Myocyte (in vitro differentiated cells): Measurements from ENCODE around the gene FMNL3. TPM values are rescaled to one million over a fixed set of nuclear protein-coding genes. Genes with fewer than 3 reads are reported as not detected.
"Not testable (repeated sequence)": the region's sequence is repeated elsewhere in the genome, so short reads cannot be mapped to it uniquely, and the experiment has no call there.

Experiments
- DNase-seq: peaks from one replicate; pipeline ENCODE4 v3.0.0-alpha.2; 2012; ENCODE audit warnings: low read depth
- total RNA-seq: library from RNA; depleted of rRNA; stranded (reverse); fragments of >200 nt; gene quantifications from 2 replicates; pipeline ENCODE4 v1.2.3, GENCODE V29; 2014

Gene FMNL3
- total RNA-seq, 1 donor from 2014 or later: 16.7 TPM

GRCh38 chr12:49633703-49634345, 73.4 kb downstream of the FMNL3 start:
- DNase-seq: peak; percentile 16

- DNase-seq: no peak
Measured at GRCh38 chr12:49632986-49633702, 74.1 kb downstream of the FMNL3 start.

GRCh38 chr12:49632401-49632800, 74.8 kb downstream of the FMNL3 start:
- DNase-seq: no peak

GRCh38 chr12:49631336-49631907, 75.8 kb downstream of the FMNL3 start:
- DNase-seq: no peak

GRCh38 chr12:49627752-49628360, 79.3 kb downstream of the FMNL3 start:
- peak; percentile 46 for DNase-seq

- DNase-seq: no peak
Measured at GRCh38 chr12:49626836-49627235, 80.4 kb downstream of the FMNL3 start.

GRCh38 chr12:49626169-49626835, 80.9 kb downstream of the FMNL3 start:
- no peak for DNase-seq

- no peak for DNase-seq
Measured at GRCh38 chr12:49624921-49625577, 82.2 kb downstream of the FMNL3 start.

- peak; percentile 88 for DNase-seq
Measured at GRCh38 chr12:49623142-49623904, 83.9 kb downstream of the FMNL3 start, which contains the start of gene PRPF40B. Gene PRPF40B (plus strand): TSS chr12:49623561. CDS start chr12:49623591, 30 bp downstream.

- DNase-seq: peak; percentile 31
Measured at GRCh38 chr12:49622501-49623141, 84.6 kb downstream of the FMNL3 start.

- DNase-seq: no peak
Measured at GRCh38 chr12:49621651-49622500, 85.3 kb downstream of the FMNL3 start.

GRCh38 chr12:49619286-49619685, 87.9 kb downstream of the FMNL3 start:
- no peak for DNase-seq

GRCh38 chr12:49618576-49618975, 88.6 kb downstream of the FMNL3 start:
- DNase-seq: no peak

- no peak for DNase-seq
Measured at GRCh38 chr12:49616533-49617219, 90.5 kb downstream of the FMNL3 start.

GRCh38 chr12:49615725-49616124, 91.5 kb downstream of the FMNL3 start:
- no peak for DNase-seq

- no peak for DNase-seq
Measured at GRCh38 chr12:49612210-49612609, 95.0 kb downstream of the FMNL3 start.

- not testable (repeated sequence) for DNase-seq
Measured at GRCh38 chr12:49610785-49611184, 96.4 kb downstream of the FMNL3 start.

GRCh38 chr12:49609875-49610154, 97.4 kb downstream of the FMNL3 start:
- no peak for DNase-seq
